Right lung (tissue), 10 donors: ENCODE results near the gene NETO1. TPM values are rescaled to one million over a fixed set of nuclear protein-coding genes. Genes with fewer than 3 reads are reported as not detected.

Experiments
- DNase-seq, 2 donors: peaks; one replicate each; pipeline ENCODE4 v3.0.0-alpha.2; 2013
- long read RNA-seq, 8 donors: transcript quantifications; one replicate each; lab custom pipeline, GENCODE V29; 2026
- polyA plus RNA-seq, 5 donors: library from polyadenylated mRNA; unstranded; fragments of 120-200 nt; gene quantifications; one replicate each; pipeline versions ENCODE4 v1.2.1 to v1.2.3, GENCODE V29; 2013; ENCODE audit warnings: inconsistent platforms in 1 of 5, low replicate concordance in 1 of 5; ENCODE audit not compliant: insufficient read length in 5 of 5, insufficient read depth in 1 of 5

Gene NETO1
- polyA plus RNA-seq: under 1 TPM; 0.05 to 0.68 (median 0.39) TPM
- long read RNA-seq, donor 1: 0 reads
- long read RNA-seq, donor 2: 0 reads
- long read RNA-seq, donor 3: 0 reads
- long read RNA-seq, donor 4: 0 reads
- long read RNA-seq, donor 5: 0 reads
- long read RNA-seq, donor 6: 0 reads
- long read RNA-seq, donor 7: 0 reads
- long read RNA-seq, donor 8: 0 reads

GRCh38 chr18:72867746-72868584, at the start of gene NETO1:
TSS of gene NETO1 (minus strand) at chr18:72867987. CDS start at chr18:72867291, 696 bp downstream.
- DNase-seq: no peak

- no peak for DNase-seq
Measured at GRCh38 chr18:72910045-72910444, 42.3 kb upstream of the NETO1 start.

- DNase-seq: no peak
Measured at GRCh38 chr18:72908181-72908580, 40.4 kb upstream of the NETO1 start.

- no peak for DNase-seq
Measured at GRCh38 chr18:72903033-72903432, 35.2 kb upstream of the NETO1 start.

DNA sequence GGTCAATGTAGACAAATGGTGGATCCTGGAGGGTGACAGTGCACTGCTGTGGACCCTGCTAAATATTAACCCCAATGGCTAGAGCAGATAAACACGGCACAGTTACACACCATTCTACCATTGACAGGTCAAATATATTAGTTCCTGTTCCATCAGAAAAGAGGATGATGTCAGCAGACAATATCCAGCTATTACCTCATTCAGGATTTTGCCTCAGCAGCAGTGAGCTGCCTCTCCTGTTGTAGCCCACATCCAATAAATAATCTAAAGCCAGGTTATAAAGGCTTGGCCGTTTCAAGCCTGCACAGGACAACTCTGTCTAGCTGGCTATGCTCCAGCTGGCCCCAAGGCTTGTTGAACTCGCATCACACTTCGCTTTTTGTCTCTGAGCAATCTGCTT, 31.6 kb upstream of the NETO1 start:
- no peak for DNase-seq

GRCh38 chr18:72898870-72899269, 31.1 kb upstream of the NETO1 start:
- DNase-seq: no peak

DNA sequence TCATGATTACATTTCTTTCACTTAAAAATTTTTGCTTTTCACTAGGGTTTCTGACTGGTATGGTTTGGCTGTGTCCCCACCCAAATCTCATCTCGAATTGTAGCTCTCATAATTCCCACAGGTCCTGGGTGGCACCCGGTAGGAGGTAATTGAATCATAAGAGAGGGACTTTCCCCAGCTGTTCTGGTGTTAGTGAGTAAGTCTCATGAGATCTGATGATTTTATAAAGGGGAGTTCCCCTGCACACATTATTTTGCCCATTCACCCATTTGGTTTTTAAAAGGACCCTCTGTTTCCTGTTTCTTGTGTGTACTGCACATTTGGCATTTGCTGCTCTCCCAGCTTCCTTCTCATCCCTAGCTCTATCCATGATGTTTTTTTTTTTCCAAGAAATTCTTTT, 27.8 kb upstream of the NETO1 start:
- no peak for DNase-seq

DNA sequence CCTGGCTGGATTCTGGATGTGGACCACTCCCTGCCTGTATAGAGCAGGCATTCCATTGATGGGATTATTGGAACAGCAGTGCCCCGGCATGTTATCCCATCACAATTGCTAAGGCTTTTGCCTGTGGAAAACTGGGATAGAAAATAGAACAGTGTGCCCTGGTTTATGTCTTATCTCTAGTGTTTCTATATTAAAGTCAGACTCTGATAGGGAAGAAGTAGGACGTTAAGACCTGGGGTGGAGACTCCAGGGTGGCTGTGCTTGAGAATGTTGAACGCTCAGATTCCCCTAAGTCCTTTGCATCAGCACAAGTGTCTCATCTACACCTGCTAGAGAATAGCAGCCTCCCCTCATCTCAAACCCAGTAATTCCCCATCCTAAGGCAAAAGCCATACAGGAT, 10.8 kb upstream of the NETO1 start:
- no peak for DNase-seq

DNA sequence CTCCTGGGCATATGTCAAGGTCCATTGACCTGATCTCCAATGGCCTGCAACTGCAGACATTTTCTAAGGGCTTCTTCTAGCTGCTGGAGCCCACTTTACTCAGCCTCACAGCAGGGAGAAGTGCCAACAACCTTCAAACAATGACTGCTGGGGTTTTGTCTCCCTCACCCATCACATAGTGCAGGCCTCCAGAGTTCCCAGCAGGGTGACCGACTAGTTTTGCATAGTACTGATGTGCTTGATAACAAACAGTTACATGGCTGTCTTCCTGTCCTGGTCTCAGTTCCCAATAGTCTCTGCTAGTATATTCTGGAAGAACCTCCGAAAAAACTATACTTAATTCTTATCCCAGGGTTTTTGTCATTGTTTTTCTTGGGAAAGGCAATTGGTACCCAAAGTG, 10.4 kb upstream of the NETO1 start:
- DNase-seq: no peak

DNA sequence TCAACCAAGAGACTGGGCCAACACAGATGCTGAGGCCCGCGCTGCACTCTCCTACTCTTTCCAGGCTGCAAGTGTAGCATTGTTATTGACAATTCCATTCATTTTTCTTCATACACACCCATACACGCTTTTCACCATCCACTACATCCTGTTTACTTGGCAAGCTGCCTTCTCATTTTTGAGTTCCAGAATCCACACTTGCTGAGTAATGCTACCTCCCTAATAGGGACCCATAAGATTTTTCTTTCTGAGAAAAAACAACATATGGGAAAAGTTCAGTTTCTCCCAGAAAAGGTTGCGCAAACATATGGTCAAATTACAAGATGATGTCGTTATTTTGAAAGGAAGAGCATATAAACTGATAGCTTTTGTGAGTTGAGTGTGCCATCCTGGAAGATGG, 3.3 kb upstream of the NETO1 start:
- no peak for DNase-seq

DNA sequence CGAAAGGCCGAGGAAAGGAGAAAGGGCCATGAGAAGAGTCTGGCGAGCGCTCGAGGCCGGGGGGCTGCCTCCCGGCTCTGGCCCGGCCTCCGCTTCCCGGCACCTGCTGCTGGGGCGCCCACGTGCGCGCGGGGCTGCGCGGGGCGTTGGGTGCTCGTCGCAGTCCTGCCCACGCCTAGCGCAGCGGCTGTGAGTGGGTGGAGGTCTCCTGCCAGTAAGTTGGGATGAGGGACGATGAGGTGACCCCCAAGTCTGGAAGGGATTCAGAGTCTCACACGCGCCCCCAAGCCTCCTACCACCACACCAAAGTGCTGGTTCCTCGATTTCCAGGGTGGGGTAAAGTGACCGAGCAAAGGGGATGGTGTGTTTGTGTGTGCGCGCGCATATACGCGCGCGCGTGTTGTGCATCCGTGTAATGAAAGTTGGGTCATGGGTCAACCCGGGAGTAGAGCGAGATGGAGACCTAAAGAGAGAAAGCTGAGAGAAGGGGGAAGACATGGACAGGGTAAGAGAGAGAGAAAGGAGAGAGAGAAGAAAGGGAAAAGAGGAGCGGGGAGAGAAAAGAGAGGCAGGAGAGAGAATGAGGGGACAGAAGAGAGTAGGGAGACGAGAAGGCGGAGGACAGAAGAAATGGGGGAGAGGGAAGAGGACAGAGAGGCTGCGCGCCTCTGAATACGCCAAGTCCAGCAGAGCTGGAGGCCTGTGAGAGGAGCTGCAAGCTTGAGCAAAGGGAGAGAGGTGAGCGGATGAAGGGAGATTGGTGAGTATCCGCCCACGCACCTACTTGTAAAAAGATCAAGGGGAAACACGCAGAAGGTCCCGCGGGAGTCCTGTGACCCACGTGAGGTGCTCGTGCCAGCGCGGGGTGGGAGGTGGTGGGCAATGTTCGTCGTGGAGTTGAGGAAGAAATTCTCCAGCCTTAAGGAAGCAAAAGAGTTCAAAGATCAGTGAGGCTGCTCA, 1.7 kb upstream of the NETO1 start:
- DNase-seq: no peak

DNA sequence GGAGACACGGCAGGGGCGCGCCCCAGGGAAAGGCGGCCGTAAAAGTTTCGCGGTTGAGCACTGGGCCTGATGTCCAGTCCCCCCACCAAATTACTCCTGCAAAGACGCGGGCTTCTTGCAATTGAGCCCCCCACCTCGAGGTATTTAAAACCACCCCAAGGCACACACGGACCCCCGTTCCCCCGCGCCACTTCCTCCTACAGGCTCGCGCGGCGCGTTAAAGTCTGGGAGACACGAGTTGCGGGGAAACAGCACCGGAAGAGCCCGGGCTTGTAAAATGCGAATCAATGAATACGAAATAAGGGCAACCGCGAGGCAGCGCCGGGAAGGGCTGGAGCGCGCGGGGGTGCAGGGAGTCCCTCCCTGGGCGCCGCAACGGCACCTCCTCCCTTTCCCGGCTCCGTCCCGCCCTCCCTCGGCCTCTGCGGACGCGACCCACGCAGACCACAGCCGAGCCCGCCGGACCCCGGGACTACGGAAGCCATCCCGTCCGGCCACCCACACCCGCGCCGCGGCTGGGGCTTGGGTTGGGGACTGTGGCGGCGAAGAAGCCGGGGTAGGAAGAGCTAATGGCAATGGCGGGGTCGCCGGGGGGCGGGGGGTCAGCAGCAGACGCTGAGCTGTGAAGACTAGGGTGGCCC, 918 bp upstream of the NETO1 start:
- no peak for DNase-seq

- DNase-seq: no peak
Measured at GRCh38 chr18:72866901-72867745, 664 bp downstream of the NETO1 start.

- no peak for DNase-seq
Measured at GRCh38 chr18:72866442-72866900, 1.3 kb downstream of the NETO1 start.

DNA sequence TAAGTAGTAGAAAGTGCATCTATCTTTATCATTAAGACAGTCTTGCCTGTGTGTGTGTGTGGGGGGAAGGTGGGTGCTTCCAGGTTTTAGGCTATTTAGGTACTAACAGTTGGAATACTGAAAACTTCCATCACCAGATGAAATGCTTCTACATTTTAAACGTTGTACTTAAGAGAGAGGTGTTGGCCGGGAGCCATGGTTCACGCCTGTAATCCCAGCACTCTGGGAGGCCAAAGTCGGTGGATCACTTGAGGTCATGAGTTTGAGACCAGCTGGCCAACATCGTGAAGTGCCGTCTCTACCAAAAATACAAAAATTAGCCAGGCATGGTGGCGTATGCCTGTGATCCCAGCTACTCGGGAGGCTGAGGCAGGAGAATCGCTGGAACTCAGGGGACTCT, 4.0 kb downstream of the NETO1 start:
- DNase-seq: no peak

DNA sequence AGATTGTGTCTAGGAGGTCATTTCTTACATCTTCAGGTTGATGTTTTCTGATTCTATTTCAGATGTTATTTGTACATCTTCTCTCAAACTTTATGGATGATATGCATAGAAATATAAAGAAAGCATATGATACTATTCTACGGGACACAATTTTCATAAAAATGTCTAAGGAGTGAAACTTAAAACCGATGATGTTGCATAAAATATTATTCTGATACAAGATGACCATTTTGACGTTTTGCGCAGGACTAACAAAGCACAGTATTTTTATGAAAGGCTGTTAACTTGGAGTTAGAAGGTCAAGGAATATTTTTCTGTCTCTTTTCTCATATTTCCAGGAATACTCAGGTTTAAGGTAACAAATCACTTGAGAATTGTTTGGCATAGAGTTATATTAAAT, 8.7 kb downstream of the NETO1 start:
- DNase-seq: no peak

DNA sequence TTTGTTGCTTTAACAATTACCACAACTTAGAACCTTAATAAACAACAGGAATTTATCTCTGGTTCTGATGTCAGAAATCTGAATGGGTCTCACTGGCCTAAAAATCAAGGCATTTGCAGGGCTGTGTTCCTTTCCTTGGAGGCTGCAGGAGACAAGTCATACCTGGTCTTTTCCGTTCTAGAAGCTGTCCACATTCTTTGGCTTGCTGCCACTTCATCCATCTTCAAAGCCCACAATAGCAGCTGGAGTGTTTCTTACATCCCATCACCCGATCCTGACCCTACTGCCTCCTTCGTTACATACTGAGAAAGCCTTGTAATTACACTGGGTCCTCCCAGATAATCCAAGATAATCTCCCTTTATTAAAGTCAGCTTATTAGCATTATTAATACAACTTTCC, 18.1 kb downstream of the NETO1 start:
- no peak for DNase-seq

DNA sequence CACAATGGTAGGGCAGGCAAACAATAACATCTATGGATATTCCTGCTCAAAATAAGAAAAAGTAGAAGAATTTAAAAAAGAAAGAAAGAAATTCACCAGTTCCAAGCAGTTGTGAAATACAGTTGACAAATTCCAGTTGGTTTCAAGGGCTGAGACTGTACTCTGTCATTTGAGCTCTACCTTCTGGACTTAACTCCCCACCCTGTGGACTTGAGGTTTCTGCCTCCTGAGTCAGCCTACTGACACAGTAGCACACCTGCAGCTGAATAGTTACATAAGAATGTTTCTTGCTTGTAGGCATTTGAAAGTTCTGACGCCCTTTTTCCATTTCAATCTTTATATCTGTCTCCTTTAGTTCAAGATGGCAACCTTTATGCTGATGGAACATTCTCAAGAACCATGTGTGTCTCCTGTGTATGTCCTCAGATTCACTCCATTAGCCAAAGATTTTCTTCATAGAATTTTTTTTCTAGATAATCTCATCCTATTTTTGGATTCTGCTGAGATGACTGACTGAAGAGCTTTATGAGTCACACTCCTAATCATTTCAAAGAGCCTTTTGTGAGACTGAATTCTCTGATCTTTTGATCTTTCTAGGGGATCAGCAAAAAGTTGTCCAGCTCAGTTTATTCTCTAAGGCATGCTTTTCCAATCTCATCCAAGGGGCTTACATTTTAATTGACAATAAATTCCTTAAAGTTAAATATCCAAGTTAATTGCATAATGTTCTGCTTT, 19.1 kb downstream of the NETO1 start:
- DNase-seq: no peak

GRCh38 chr18:72847771-72848170, 20.0 kb downstream of the NETO1 start:
- no peak for DNase-seq
